Osteocyte (in vitro differentiated cells): Measurements from ENCODE around the gene ENKD1. TPM values are rescaled to one million over a fixed set of nuclear protein-coding genes. Genes with fewer than 3 reads are reported as not detected.

Experiments
- DNase-seq: peaks from one replicate; pipeline ENCODE4 v3.0.0; 2021; ENCODE audit warnings: mixed read lengths; ENCODE audit not compliant: unreplicated experiment; ENCODE audit errors: extremely low spot score
- H3K27ac Mint-ChIP-seq: one replicate; pipeline ENCODE4 v1.8.0; 2021; ENCODE audit warnings: mild to moderate bottlenecking, mixed read lengths; ENCODE audit not compliant: unreplicated experiment
- H3K27me3 Mint-ChIP-seq: one replicate; pipeline ENCODE4 v1.8.0; 2021; ENCODE audit warnings: mixed read lengths; ENCODE audit not compliant: unreplicated experiment
- H3K36me3 Mint-ChIP-seq: one replicate; pipeline ENCODE4 v1.8.0; 2021; ENCODE audit warnings: mixed read lengths; ENCODE audit not compliant: unreplicated experiment
- H3K4me1 Mint-ChIP-seq: one replicate; pipeline ENCODE4 v1.8.0; 2021; ENCODE audit warnings: mixed read lengths; ENCODE audit not compliant: unreplicated experiment
- H3K4me3 Mint-ChIP-seq: one replicate; pipeline ENCODE4 v1.8.0; 2021; ENCODE audit warnings: mild to moderate bottlenecking, moderate library complexity, mixed read lengths; ENCODE audit not compliant: unreplicated experiment
- H3K9me3 Mint-ChIP-seq: one replicate; pipeline ENCODE4 v1.8.0; 2021; ENCODE audit warnings: mixed read lengths; ENCODE audit not compliant: unreplicated experiment
- total RNA-seq: library from RNA; stranded (reverse); gene quantifications from 2 replicates; pipeline ENCODE4 v1.2.1, GENCODE V29; 2021
- TF ChIP-seq, protein P1 (sequence below): fragments of 200-600 bp; sonication (generic); IDR thresholded peaks from 2 replicates; pipeline ENCODE4 v1.5.0; 2021; ENCODE audit warnings: antibody characterized with exemption, mild to moderate bottlenecking, moderate library complexity

Gene ENKD1
- total RNA-seq, 1 donor from 2014 or later = 11.7 TPM

DNA sequence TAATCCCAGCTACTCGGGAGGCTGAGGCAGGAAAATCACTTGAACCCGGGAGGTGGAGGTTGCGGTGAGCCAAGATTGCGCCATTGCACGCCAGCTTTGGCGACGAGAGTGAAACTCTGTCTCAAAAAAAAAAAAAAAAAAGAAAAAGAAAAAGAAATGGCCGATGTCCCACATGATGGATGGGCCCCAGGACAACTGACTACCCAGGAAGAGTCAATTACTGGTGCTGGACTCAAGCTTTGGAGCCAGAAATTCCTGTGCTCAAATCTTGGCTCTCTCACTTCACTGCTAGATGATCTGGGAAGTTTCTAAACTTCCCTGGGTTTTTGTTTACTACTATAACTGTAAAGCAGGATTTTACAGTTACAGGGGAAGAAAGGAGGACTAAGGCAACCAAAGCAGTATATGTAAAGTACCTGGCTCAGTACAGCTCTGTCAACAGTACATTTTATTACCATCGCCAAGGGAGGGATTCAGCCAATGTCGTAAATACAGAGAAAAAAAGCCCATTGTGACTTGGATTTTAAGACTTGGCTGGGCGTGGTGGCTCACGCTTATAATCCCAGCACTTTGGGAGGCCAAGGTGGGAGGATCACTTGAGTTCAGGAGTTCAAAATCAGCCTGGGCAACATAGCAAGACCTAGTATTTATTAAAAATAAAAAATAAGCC lies 11.9 kb upstream of the ENKD1 start:
- Mint-ChIP-seq H3K4me3 (no peak overlapping the region), H3K27me3 (no peaks in the 10 kb centered on the region), H3K4me1 (peaks cover 11% of the 10 kb centered on the region), H3K9me3 (no peaks in the 10 kb centered on the region), H3K27ac (no peak overlapping the region), H3K36me3 (peaks cover 9% of the 10 kb centered on the region)
- DNase-seq = no peak
- TF ChIP-seq, protein P1, sequence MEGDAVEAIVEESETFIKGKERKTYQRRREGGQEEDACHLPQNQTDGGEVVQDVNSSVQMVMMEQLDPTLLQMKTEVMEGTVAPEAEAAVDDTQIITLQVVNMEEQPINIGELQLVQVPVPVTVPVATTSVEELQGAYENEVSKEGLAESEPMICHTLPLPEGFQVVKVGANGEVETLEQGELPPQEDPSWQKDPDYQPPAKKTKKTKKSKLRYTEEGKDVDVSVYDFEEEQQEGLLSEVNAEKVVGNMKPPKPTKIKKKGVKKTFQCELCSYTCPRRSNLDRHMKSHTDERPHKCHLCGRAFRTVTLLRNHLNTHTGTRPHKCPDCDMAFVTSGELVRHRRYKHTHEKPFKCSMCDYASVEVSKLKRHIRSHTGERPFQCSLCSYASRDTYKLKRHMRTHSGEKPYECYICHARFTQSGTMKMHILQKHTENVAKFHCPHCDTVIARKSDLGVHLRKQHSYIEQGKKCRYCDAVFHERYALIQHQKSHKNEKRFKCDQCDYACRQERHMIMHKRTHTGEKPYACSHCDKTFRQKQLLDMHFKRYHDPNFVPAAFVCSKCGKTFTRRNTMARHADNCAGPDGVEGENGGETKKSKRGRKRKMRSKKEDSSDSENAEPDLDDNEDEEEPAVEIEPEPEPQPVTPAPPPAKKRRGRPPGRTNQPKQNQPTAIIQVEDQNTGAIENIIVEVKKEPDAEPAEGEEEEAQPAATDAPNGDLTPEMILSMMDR = no peak

DNA sequence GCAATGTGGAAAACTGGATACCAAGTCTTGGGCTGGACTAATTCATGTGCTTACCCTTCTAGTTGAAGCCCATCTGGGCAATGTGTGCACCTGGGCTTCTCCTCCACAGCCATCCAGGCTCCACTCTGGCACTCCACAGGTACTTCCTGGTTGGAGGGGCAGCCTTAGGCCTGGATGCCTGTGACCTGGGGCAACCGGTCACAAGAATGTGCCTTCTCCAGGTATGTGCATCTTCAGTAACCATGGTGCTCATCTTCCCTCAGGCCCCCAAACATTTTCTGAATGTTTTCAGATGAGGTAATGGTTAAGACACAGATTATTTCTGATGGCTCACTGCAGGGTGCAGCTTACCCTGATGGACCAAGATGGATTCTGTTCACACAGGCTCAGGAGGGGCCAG lies 11.2 kb upstream of the ENKD1 start:
- H3K36me3 Mint-ChIP-seq = peaks cover 7% of the 10 kb centered on the region

DNA sequence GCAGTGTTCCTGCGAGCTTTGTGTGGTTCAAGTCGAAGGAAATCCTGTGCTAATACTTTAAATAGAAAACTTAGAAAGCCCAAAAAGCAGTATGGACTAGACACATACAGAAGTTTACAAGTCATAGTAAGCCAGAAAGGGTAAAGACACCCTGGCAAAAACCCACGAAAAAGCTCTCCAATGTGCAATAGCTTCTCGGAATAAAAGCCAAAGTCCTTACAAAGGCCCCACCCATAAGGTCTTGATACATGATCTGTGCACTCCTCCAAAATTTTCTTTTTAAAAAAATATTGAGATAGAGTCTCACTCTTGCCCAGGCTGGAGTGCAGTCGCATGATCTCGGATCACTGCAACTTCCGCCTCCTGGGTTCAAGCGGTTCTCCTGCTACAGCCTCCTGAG lies 10.4 kb upstream of the ENKD1 start:
- TF ChIP-seq, protein P1 = no peak
- Mint-ChIP-seq H3K9me3 (no peaks in the 10 kb centered on the region), H3K4me1 (peaks cover 20% of the 10 kb centered on the region), H3K4me3 (no peak overlapping the region), H3K36me3 (peaks cover 2% of the 10 kb centered on the region), H3K27me3 (no peaks in the 10 kb centered on the region), H3K27ac (no peak overlapping the region)
- DNase-seq = no peak

More for the DNA sequence above, 11.2 kb upstream of the ENKD1 start:
- Mint-ChIP-seq H3K4me1 (peaks cover 16% of the 10 kb centered on the region), H3K27me3 (no peaks in the 10 kb centered on the region), H3K4me3 (no peak overlapping the region), H3K9me3 (no peaks in the 10 kb centered on the region), H3K27ac (no peak overlapping the region)
- TF ChIP-seq, protein P1 = no peak
- no peak for DNase-seq

DNA sequence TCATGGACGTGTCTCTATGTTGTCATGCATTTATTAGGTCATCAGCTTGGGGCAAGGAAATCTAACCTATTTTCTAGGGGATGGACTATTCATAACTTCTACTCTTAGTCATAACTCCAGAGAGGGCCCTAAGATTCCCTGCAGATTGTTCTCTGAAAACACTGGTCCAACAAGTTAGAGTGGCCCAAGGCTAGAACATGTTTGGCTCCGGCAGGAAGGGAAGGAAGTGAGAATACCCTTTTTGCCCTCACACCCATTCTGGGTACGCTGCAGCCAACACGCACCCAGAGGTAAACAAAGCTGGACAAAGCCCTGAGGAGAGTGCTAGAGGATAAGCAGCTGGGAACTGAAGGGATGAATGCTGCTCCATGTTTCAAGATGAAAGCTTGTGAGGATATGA lies 10.0 kb upstream of the ENKD1 start:
- H3K27me3 Mint-ChIP-seq = no peaks in the 10 kb centered on the region
- DNase-seq = no peak
- H3K4me1 Mint-ChIP-seq = peaks cover 20% of the 10 kb centered on the region
- H3K36me3 Mint-ChIP-seq = peaks cover 2% of the 10 kb centered on the region
- TF ChIP-seq, protein P1 = no peak
- no peaks in the 10 kb centered on the region for H3K9me3 Mint-ChIP-seq
- no peak overlapping the region for H3K4me3 Mint-ChIP-seq
- H3K27ac Mint-ChIP-seq = no peak overlapping the region

DNA sequence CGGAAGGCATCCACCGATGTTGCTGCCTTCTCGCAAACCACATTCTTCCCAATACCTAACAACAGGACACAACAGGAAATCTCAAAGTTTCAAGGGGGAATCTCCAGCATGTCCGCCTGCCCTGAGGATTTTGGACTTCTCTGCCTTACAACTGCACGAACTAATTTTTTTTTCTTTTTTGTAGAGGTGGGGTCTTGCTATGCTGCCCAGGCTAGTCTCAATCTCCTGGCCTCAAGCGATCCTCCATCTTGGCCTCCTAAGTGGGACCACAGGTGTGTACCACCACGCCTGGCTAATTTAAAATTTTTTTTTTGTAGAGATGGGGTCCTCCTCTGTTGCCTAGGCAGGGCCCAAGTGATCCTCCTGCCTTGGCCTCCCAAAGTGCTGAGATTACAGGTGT lies 9.4 kb upstream of the ENKD1 start:
- H3K36me3 Mint-ChIP-seq = peaks cover 2% of the 10 kb centered on the region
- no peak overlapping the region for H3K27ac Mint-ChIP-seq
- H3K4me1 Mint-ChIP-seq = peaks cover 20% of the 10 kb centered on the region
- H3K9me3 Mint-ChIP-seq = no peaks in the 10 kb centered on the region
- H3K4me3 Mint-ChIP-seq = no peak overlapping the region
- TF ChIP-seq, protein P1 = no peak
- H3K27me3 Mint-ChIP-seq = no peaks in the 10 kb centered on the region
- DNase-seq = no peak
